Measurements from ENCODE around the gene KCNH3. TPM values are rescaled to one million over a fixed set of nuclear protein-coding genes. Genes with fewer than 3 reads are reported as not detected.

The KCNH3 gene
- total RNA-seq, 2 experiments from 2014 or later: 8.0 to 9.1 TPM

DNA sequence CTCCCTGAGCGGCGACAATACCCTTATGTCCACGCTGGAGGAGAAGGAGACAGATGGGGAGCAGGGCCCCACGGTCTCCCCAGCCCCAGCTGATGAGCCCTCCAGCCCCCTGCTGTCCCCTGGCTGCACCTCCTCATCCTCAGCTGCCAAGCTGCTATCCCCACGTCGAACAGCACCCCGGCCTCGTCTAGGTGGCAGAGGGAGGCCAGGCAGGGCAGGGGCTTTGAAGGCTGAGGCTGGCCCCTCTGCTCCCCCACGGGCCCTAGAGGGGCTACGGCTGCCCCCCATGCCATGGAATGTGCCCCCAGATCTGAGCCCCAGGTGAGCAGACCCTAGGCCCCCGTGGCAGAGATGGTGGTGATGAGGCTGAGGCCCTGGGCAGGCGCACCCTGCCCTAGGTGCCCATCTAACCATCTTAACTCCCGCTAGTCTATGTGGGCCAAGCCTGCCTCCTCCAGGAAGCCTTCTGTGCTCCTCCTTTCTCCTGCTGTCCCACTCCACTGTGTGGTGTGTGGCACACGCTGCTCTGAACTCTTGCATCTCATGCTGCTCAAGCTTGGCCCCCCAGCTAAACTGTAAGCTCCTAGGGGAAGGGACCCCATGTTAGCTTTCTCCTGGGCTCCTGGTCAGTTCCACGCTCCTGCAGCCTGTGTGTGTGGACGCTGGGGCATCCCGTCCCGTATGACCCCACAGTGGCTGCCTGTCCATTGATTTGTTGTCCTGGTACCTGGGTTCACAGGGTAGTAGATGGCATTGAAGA is 17.0 kb downstream of the KCNH3 start:
- peaks cover 15% of the 10 kb centered on the region for H3K36me3 Mint-ChIP-seq (ENCODE audit: low read depth)
- H3K27ac Mint-ChIP-seq: no peak overlapping the region
- no peaks in the 10 kb centered on the region for H3K27me3 Mint-ChIP-seq
- H3K4me3 Mint-ChIP-seq: no peak overlapping the region
- no peak for ATAC-seq
- ChIA-PET CTCF (interaction anchor here (1.2 to 1.7 kb wide), 2 partner anchors 18 to 68 kb away, joined by 3 to 6 read pairs; partner anchors contain the start of gene PRPF40B), POLR2A (interaction anchor here (1.6 to 2.3 kb wide), 4 partner anchors 9 to 185 kb away, joined by 3 to 10 read pairs (median 5); partner anchors contain the start of gene TMBIM6)
- peaks cover 7% of the 10 kb centered on the region for H3K4me1 Mint-ChIP-seq (ENCODE audit: low read depth)
- DNase-seq: no peak
- H3K9me3 Mint-ChIP-seq: no peaks in the 10 kb centered on the region
- TF ChIP-seq, protein P1, sequence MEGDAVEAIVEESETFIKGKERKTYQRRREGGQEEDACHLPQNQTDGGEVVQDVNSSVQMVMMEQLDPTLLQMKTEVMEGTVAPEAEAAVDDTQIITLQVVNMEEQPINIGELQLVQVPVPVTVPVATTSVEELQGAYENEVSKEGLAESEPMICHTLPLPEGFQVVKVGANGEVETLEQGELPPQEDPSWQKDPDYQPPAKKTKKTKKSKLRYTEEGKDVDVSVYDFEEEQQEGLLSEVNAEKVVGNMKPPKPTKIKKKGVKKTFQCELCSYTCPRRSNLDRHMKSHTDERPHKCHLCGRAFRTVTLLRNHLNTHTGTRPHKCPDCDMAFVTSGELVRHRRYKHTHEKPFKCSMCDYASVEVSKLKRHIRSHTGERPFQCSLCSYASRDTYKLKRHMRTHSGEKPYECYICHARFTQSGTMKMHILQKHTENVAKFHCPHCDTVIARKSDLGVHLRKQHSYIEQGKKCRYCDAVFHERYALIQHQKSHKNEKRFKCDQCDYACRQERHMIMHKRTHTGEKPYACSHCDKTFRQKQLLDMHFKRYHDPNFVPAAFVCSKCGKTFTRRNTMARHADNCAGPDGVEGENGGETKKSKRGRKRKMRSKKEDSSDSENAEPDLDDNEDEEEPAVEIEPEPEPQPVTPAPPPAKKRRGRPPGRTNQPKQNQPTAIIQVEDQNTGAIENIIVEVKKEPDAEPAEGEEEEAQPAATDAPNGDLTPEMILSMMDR (IDR thresholded peaks at IDR 0.05): no peak
- intact Hi-C loops (cut with micrococcal nuclease): no loop called here

DNA sequence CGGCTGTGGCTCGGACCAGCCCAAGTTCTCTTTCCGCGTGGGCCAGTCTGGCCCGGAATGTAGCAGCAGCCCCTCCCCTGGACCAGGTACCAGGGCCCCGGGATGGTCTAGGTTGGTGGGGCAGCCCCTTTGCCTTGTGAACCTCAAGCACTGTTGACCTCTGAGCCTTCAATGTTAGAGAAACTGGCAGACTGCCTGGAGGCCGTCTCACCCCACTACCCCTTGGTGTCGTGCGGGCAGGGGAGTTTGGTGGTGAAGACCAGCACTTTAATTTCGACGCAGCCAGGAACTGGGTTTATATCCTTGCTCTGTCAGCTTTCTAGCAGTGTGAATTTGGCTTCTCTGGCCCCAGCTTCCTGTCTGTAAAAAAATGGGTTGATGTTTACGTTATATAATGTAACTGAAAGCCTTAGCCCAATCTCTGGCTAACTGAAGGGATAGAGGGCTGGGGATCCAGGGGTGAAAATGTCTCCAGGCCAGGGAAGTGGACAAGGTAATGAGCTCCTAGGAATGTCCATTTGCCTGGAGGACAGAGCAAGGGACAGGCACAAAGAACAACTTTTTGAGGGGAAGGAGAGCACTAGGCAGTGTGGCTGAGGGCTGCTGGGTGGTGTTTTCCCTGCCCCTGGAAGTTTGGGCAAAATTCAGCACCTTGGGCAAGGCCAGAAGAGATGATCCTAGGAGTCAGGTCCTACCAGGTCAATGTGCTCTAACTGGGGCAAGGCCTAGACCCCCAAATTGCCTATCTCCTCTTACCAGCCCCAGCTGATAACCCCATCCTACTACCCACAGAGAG is 17.8 kb downstream of the KCNH3 start:
- Mint-ChIP-seq H3K27ac (no peak overlapping the region), H3K27me3 (no peaks in the 10 kb centered on the region), H3K4me3 (no peak overlapping the region), H3K4me1 (ENCODE audit: low read depth) (peaks cover 15% of the 10 kb centered on the region), H3K36me3 (ENCODE audit: low read depth) (peaks cover 15% of the 10 kb centered on the region), H3K9me3 (no peaks in the 10 kb centered on the region)
- DNase-seq (no peak), ATAC-seq (no peak)
- ChIA-PET CTCF (interaction anchor here (1.2 to 1.7 kb wide), 2 partner anchors 19 to 67 kb away, joined by 3 to 6 read pairs; partner anchors contain the start of gene PRPF40B), POLR2A (interaction anchor here (1.6 to 2.3 kb wide), 4 partner anchors 9 to 185 kb away, joined by 3 to 10 read pairs (median 5); partner anchors contain the start of gene TMBIM6)
- intact Hi-C loops (cut with micrococcal nuclease): no loop called here
- TF ChIP-seq, protein P1 (IDR thresholded peaks at IDR 0.05): no peak

DNA sequence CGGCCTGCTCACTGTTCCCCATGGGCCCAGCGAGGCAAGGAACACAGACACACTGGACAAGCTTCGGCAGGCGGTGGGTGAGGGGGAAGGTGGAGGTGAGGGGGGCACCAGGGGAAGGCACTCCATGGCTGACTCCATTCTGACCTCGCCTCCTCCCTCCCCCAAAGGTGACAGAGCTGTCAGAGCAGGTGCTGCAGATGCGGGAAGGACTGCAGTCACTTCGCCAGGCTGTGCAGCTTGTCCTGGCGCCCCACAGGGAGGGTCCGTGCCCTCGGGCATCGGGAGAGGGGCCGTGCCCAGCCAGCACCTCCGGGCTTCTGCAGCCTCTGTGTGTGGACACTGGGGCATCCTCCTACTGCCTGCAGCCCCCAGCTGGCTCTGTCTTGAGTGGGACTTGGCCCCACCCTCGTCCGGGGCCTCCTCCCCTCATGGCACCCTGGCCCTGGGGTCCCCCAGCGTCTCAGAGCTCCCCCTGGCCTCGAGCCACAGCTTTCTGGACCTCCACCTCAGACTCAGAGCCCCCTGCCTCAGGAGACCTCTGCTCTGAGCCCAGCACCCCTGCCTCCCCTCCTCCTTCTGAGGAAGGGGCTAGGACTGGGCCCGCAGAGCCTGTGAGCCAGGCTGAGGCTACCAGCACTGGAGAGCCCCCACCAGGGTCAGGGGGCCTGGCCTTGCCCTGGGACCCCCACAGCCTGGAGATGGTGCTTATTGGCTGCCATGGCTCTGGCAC is 18.5 kb downstream of the KCNH3 start:
- DNase-seq: no peak
- no peak for ATAC-seq
- no peak overlapping the region for H3K4me3 Mint-ChIP-seq
- no peaks in the 10 kb centered on the region for H3K9me3 Mint-ChIP-seq
- no peaks in the 10 kb centered on the region for H3K27me3 Mint-ChIP-seq
- TF ChIP-seq, protein P1 (IDR thresholded peaks at IDR 0.05): no peak
- peaks cover 21% of the 10 kb centered on the region for H3K4me1 Mint-ChIP-seq (ENCODE audit: low read depth)
- ChIA-PET CTCF (interaction anchor here (1.2 to 1.5 kb wide), 2 partner anchors 66 to 199 kb away, joined by 3 to 8 read pairs; partner anchors contain the start of gene PRPF40B), POLR2A (interaction anchor here (0.9 to 2.3 kb wide), 4 partner anchors 8 to 66 kb away, joined by 4 to 10 read pairs (median 5); partner anchors contain the start of gene PRPF40B)
- no peak overlapping the region for H3K27ac Mint-ChIP-seq
- intact Hi-C loops (cut with micrococcal nuclease): no loop called here
- H3K36me3 Mint-ChIP-seq (ENCODE audit: low read depth): peaks cover 21% of the 10 kb centered on the region

DNA sequence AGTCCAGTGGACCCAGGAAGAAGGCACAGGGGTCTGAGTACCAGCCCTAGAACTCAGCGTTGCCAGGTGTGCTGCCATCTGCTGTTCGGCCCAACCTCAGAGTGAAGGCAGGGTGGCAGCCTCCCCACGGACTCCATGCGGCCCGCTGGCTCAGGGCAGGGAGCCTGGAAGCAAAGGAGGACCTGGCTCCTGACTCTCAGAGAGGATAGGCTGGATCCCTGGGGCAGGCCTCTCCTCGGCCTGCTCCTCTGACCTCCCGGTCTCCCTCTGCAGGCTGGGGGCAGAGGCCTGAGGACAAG is 19.0 kb downstream of the KCNH3 start:
- Mint-ChIP-seq H3K36me3 (ENCODE audit: low read depth) (peaks cover 25% of the 10 kb centered on the region), H3K4me1 (ENCODE audit: low read depth) (peaks cover 21% of the 10 kb centered on the region), H3K27me3 (no peaks in the 10 kb centered on the region), H3K4me3 (no peak overlapping the region), H3K27ac (no peak overlapping the region), H3K9me3 (no peaks in the 10 kb centered on the region)
- ATAC-seq (no peak), DNase-seq (no peak)
- CTCF ChIA-PET: interaction anchor here (1.5 kb wide), 1 partner anchor 199 kb away, joined by 8 read pairs; no protein-coding TSS in a partner anchor
- TF ChIP-seq, protein P1 (IDR thresholded peaks at IDR 0.05): no peak
- intact Hi-C loops (cut with micrococcal nuclease): no loop called here
- POLR2A ChIA-PET: interaction anchor here (0.9 kb wide), 1 partner anchor 66 kb away, joined by 4 read pairs; the partner anchor contains the start of gene PRPF40B

Measured in activated CD8-positive, alpha-beta T cell treated with anti-CD3 and anti-CD28 coated beads for 36 hours (primary cell).